Prostate gland (tissue), 2 donors: ENCODE measurements around the gene PLEKHM3. TPM values are rescaled to one million over a fixed set of nuclear protein-coding genes. Genes with fewer than 3 reads are reported as not detected.
A peak's percentile ranks its signal among the peaks of the same experiment; 100 is the strongest.

Experiments used
- DNase-seq: peaks from one replicate; pipeline ENCODE4 v3.0.0-alpha.2; 2019; ENCODE audit warnings: low spot score
- H3K27ac ChIP-seq, 2 donors: fragments of 200-600 bp; sonication (generic); 2 replicates each; pipeline ENCODE4 v1.5.1; 2017 to 2019
- H3K27me3 ChIP-seq: fragments of 200-600 bp; sonication (generic); replicated peaks from 2 replicates; pipeline ENCODE4 v1.5.1; 2019; ENCODE audit not compliant: insufficient read depth
- H3K36me3 ChIP-seq, 2 donors: fragments of 200-600 bp; sonication (generic); 1 replicate in 1 of 2; 2 replicates in 1 of 2; pipeline versions ENCODE4 v1.5.1 to v1.8.1; 2017 to 2019
- H3K4me1 ChIP-seq: fragments of 200-600 bp; sonication (generic); replicated peaks from 2 replicates; pipeline ENCODE4 v1.5.1; 2019
- H3K4me3 ChIP-seq, 2 donors: fragments of 200-600 bp; sonication (generic); 2 replicates each; pipeline ENCODE4 v1.5.1; 2017 to 2019
- H3K9me3 ChIP-seq: fragments of 200-600 bp; sonication (generic); 2 replicates; pipeline ENCODE4 v1.5.1; 2017
- POLR2A ChIP-seq: fragments of 450-650 bp; IDR thresholded peaks from one replicate; pipeline ENCODE4 v1.6.1; 2016; ENCODE audit warnings: antibody characterized with exemption, mild to moderate bottlenecking
- POLR2AphosphoS5 ChIP-seq: sonication (generic); formaldehyde crosslinking; IDR thresholded peaks from one replicate; pipeline ENCODE4 v1.6.1; 2017; ENCODE audit warnings: antibody characterized with exemption
- WGBS: methylation state at CpG from one replicate; pipeline ENCODE4 v1.1.5; 2018; 5-methylcytosine and 5-hydroxymethylcytosine counted together
- intact Hi-C: fragments of 100-400 bp; cut with DNase I; formaldehyde crosslinking; loops from one replicate; pipeline ENCODE4 v1.14.2; 2022
- total RNA-seq, 2 donors: library from RNA; depleted of rRNA; stranded (reverse); fragments of >200 nt; gene quantifications; one replicate each; pipeline ENCODE4 v1.1.0, GENCODE V29; 2016
- TF ChIP-seq, protein P1 (sequence below), 4 experiments: fragments of 200-600 bp in 2 of 4; fragments of 450-650 bp in 2 of 4; sonication (generic) in 2 of 4; IDR thresholded peaks; 1 replicate in 3 of 4; 2 replicates in 1 of 4; pipeline ENCODE4 v1.5.1; 2016 to 2019; ENCODE audit warnings: antibody characterized with exemption in 4 of 4, mild to moderate bottlenecking in 2 of 4, moderate library complexity in 2 of 4

PLEKHM3 gene
- total RNA-seq, 2 donors from 2014 or later, result 17.0 to 28.6 TPM

DNA sequence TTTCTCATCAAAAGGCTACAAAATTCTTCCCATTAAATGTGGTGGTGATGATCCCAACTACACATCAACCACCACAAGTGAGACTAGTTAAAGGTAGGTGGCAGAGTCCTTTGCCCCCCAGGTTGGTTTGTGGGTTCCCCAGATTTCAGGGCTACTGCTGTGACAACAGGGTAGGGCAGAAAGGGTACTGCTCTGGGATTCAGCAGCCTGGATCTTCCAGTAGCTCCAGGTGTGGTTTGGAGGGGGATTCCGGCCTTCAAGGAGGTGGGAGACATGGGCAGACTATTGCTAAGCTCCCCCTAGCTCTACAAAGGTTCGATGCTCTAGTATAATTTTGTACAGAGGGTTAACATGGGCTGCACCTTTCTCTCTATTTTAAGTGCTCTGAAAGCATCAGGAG, 180.7 kb downstream of the PLEKHM3 start:
- H3K27me3 ChIP-seq, result no peaks in the 10 kb centered on the region
- DNase-seq, result no peak
- peaks cover 5% of the 10 kb centered on the region for H3K4me1 ChIP-seq
- WGBS, result 50% methylated on average over 2 of the region's 2 CpGs
- H3K27ac ChIP-seq, result peak overlapping the region; percentile 53 to 66
- H3K4me3 ChIP-seq, result no peak overlapping the region
- TF ChIP-seq, protein P1, sequence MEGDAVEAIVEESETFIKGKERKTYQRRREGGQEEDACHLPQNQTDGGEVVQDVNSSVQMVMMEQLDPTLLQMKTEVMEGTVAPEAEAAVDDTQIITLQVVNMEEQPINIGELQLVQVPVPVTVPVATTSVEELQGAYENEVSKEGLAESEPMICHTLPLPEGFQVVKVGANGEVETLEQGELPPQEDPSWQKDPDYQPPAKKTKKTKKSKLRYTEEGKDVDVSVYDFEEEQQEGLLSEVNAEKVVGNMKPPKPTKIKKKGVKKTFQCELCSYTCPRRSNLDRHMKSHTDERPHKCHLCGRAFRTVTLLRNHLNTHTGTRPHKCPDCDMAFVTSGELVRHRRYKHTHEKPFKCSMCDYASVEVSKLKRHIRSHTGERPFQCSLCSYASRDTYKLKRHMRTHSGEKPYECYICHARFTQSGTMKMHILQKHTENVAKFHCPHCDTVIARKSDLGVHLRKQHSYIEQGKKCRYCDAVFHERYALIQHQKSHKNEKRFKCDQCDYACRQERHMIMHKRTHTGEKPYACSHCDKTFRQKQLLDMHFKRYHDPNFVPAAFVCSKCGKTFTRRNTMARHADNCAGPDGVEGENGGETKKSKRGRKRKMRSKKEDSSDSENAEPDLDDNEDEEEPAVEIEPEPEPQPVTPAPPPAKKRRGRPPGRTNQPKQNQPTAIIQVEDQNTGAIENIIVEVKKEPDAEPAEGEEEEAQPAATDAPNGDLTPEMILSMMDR (IDR thresholded peaks at IDR 0.05), result no peak
- TF ChIP-seq POLR2AphosphoS5 (no peak), POLR2A (no peak)
- intact Hi-C loops, result no loop called here
- H3K9me3 ChIP-seq, result no peaks in the 10 kb centered on the region
- H3K36me3 ChIP-seq, result no peaks in the 10 kb centered on the region

DNA sequence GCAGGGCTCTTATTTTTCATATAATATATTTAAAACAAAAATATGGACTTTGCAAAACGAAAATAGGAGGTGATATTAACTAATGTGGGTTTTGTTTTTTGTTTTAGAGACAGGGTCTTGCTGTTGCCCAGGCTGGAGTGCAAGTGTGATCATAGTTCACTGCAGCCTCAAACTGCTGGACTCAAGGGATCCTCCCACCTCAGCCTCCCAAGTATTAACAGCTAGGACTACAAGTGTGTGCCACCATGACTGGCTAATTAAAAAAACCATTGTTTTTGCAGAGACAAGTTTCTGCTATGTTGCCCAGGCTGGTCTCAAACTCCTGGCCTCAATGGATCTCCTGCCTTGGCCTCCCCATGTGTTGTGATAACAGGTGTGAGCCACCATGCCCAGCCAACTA, 185.2 kb downstream of the PLEKHM3 start:
- no peaks in the 10 kb centered on the region for H3K36me3 ChIP-seq
- no peak overlapping the region for H3K27ac ChIP-seq
- H3K9me3 ChIP-seq, result no peaks in the 10 kb centered on the region
- intact Hi-C loops, result no loop called here
- H3K4me3 ChIP-seq, result no peak overlapping the region
- DNase-seq, result no peak
- 86% methylated on average over 1 of the region's 1 CpG for WGBS
- peaks cover 5% of the 10 kb centered on the region for H3K4me1 ChIP-seq
- TF ChIP-seq POLR2A, result no peak
- no peaks in the 10 kb centered on the region for H3K27me3 ChIP-seq

- Histone ChIP-seq H3K36me3 (no peaks in the 10 kb centered on the region), H3K4me3 (no peak overlapping the region), H3K27me3 (no peaks in the 10 kb centered on the region), H3K4me1 (peaks cover 1% of the 10 kb centered on the region), H3K9me3 (no peaks in the 10 kb centered on the region), H3K27ac (no peak overlapping the region)
- TF ChIP-seq POLR2A, result no peak
- TF ChIP-seq POLR2AphosphoS5, result no peak
- TF ChIP-seq, protein P1 (IDR thresholded peaks at IDR 0.05), result no peak
- intact Hi-C loops, result no loop called here
- no peak for DNase-seq
- WGBS, result 96% methylated on average over 3 of the region's 3 CpGs
Measured at GRCh38 chr2:207839575-207839974, 185.8 kb downstream of the PLEKHM3 start.

- Histone ChIP-seq H3K27ac (no peak overlapping the region), H3K4me1 (no peaks in the 10 kb centered on the region), H3K4me3 (no peak overlapping the region), H3K9me3 (no peaks in the 10 kb centered on the region), H3K36me3 (no peaks in the 10 kb centered on the region), H3K27me3 (no peaks in the 10 kb centered on the region)
- TF ChIP-seq, protein P1 (IDR thresholded peaks at IDR 0.05), result no peak
- no peak for TF ChIP-seq POLR2A
- no peak for TF ChIP-seq POLR2AphosphoS5
- intact Hi-C loops, result no loop called here
- 100% methylated on average over 1 of the region's 1 CpG for WGBS
- no peak for DNase-seq
Measured at GRCh38 chr2:207839028-207839427, 186.3 kb downstream of the PLEKHM3 start.

DNA sequence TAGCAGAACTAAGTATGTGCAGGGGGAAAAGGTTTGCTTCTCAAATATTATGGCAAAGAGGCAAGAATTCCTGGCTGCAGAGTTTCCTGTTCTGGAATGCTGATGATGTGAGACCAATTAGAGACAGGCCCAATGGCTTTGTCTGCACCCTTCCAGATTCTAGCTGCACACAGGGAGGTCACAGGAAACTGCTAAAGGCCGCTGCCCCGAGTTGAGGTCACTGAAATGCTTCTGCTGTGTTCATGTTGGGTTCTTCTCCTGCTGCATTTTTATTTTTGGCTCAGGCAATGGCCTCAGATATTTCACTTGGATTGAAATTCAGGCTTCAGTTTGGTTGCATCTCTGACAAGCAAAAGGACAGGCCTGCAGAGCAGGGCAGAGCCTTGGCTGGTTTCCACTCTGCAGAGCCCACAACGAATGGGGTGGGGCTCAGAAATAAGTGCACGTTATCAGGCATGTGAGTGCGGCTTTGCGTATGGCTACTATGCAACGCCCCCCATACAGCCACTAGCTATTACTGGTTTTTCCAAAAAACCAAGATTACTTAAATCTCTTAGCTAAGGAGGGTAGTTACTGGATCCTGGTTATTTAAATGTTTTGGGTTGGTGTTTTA, 188.7 kb downstream of the PLEKHM3 start:
- no peak overlapping the region for H3K4me3 ChIP-seq
- no peaks in the 10 kb centered on the region for H3K27me3 ChIP-seq
- H3K36me3 ChIP-seq, result no peaks in the 10 kb centered on the region
- TF ChIP-seq POLR2A (no peak), POLR2AphosphoS5 (no peak)
- TF ChIP-seq, protein P1 (IDR thresholded peaks at IDR 0.05), result no peak
- no peak overlapping the region for H3K27ac ChIP-seq
- intact Hi-C loops, result no loop called here
- no peaks in the 10 kb centered on the region for H3K4me1 ChIP-seq
- 65% methylated on average over 7 of the region's 7 CpGs for WGBS
- H3K9me3 ChIP-seq, result no peaks in the 10 kb centered on the region
- no peak for DNase-seq
